Nephron (organoid): Measurements from ENCODE around the gene HDDC3.

Source experiments
- H3K27ac Mint-ChIP-seq, 3 experiments: 2 replicates each; pipeline ENCODE4 v1.8.0; 2020; ENCODE audit warnings: mixed read lengths in 3 of 3, mild to moderate bottlenecking in 2 of 3, moderate library complexity in 1 of 3
- H3K27me3 Mint-ChIP-seq: 2 replicates; pipeline ENCODE4 v1.8.0; 2021; ENCODE audit warnings: low read depth, mild to moderate bottlenecking, moderate library complexity, mixed read lengths
- H3K36me3 Mint-ChIP-seq: 2 replicates; pipeline ENCODE4 v1.8.0; 2020; ENCODE audit warnings: low read depth, mixed read lengths
- H3K4me1 Mint-ChIP-seq: 2 replicates; pipeline ENCODE4 v1.8.0; 2020; ENCODE audit warnings: mixed read lengths
- H3K4me3 Mint-ChIP-seq, 3 experiments: 2 replicates each; pipeline ENCODE4 v1.8.0; 2020; ENCODE audit warnings: mild to moderate bottlenecking in 3 of 3, mixed read lengths in 3 of 3, moderate library complexity in 2 of 3
- H3K9me3 Mint-ChIP-seq: 2 replicates; pipeline ENCODE4 v1.8.0; 2020; ENCODE audit warnings: mixed read lengths
- TF ChIP-seq, protein P1 (sequence below), 3 experiments: fragments of 200-600 bp; sonication (generic); IDR thresholded peaks; one replicate each; pipeline ENCODE4 v1.5.0; 2021; ENCODE audit warnings: antibody characterized with exemption in 3 of 3; ENCODE audit not compliant: unreplicated experiment in 3 of 3

HDDC3 gene

DNA sequence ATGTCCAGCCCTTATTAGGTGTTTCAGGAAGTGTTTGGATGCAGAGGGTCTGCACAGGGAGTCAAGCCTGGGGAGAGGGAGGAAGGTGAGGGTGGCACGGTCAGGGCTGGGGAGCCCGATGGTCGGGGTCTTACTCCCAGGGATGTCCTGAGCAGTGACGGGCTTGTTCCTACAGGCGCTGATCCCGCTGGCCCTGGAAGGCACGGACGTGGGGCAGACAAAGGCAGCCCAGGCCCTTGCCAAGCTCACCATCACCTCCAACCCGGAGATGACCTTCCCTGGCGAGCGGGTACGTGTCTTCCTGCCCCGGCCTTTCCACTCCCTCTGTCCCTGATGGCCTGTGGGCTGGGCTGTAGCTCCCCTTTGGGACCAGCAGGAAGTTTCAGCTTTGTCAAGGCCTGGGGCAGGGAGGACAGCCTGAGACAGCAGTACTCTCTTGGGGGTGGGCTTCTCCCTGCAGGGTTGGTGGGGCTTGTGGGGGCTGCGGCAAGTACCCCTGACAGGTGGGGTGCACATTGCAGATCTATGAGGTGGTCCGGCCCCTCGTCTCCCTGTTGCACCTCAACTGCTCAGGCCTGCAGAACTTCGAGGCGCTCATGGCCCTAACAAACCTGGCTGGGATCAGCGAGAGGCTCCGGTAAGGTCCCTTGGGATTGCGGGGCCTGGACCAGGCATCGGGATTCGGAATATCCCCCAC is 17.8 kb upstream of the HDDC3 start:
- no peaks in the 10 kb centered on the region for H3K27me3 Mint-ChIP-seq

DNA sequence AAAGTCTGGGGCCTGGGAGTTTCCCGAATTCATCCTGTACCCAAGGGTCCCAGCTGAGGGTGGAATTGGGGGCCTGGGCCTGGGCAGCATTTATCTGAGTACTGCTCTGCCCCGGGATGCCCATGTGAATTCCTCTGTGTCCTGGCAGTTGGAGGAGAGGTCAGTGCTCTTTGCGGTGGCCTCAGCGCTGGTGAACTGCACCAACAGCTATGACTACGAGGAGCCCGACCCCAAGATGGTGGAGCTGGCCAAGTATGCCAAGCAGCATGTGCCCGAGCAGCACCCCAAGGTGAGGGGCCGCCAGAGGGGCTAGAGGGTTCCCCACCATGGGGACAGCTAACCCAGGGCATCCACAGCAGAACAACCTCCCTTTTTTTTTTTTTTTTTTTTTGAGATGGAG is 16.2 kb upstream of the HDDC3 start:
- Mint-ChIP-seq H3K36me3 (peaks cover 50% of the 10 kb centered on the region), H3K4me1 (no peaks in the 10 kb centered on the region), H3K4me3 (no peak overlapping the region), H3K27me3 (no peaks in the 10 kb centered on the region), H3K27ac (no peak overlapping the region), H3K9me3 (no peaks in the 10 kb centered on the region)
- TF ChIP-seq, protein P1, sequence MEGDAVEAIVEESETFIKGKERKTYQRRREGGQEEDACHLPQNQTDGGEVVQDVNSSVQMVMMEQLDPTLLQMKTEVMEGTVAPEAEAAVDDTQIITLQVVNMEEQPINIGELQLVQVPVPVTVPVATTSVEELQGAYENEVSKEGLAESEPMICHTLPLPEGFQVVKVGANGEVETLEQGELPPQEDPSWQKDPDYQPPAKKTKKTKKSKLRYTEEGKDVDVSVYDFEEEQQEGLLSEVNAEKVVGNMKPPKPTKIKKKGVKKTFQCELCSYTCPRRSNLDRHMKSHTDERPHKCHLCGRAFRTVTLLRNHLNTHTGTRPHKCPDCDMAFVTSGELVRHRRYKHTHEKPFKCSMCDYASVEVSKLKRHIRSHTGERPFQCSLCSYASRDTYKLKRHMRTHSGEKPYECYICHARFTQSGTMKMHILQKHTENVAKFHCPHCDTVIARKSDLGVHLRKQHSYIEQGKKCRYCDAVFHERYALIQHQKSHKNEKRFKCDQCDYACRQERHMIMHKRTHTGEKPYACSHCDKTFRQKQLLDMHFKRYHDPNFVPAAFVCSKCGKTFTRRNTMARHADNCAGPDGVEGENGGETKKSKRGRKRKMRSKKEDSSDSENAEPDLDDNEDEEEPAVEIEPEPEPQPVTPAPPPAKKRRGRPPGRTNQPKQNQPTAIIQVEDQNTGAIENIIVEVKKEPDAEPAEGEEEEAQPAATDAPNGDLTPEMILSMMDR (IDR thresholded peaks at IDR 0.05; ENCODE audit: unreplicated experiment in 3 of 3) = no peak

More for the DNA sequence above, 17.8 kb upstream of the HDDC3 start:
- no peak overlapping the region for H3K4me3 Mint-ChIP-seq
- no peaks in the 10 kb centered on the region for H3K9me3 Mint-ChIP-seq
- TF ChIP-seq, protein P1 (IDR thresholded peaks at IDR 0.05; ENCODE audit: unreplicated experiment in 3 of 3) = no peak
- no peaks in the 10 kb centered on the region for H3K4me1 Mint-ChIP-seq
- peaks cover 47% of the 10 kb centered on the region for H3K36me3 Mint-ChIP-seq
- H3K27ac Mint-ChIP-seq = no peak overlapping the region

DNA sequence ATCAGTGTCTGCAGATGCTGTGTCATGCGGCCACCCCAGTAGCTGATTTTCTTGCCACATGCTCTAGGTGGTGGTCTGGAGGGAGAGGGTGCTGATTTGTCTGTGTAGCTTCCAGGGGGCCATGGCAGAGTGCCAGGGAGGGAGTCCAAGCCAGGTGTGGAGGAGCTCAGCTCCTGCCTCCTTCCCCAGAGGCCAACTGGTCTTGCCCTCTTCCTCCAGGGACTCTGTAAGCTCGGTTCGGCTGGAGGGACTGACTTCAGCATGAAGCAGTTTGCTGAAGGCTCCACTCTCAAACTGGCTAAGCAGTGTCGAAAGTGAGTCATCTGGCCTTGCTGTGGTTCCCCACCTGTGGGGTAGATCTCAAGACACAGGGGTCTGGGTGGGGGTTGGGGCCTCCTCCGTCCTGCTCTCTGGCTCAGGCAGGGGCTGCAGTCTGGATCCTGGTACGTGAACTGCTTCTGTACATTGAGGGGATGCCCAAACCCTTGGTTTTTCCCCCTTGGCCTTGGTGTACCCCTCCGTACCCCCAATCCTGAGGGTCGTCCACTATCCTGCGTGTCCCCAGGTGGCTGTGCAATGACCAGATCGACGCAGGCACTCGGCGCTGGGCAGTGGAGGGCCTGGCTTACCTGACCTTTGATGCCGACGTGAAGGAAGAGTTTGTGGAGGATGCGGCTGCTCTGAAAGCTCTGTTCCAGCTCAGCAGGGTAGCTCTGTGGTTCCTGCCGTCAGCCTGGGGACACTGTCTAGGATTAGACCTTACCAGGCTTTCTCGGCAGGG is 15.4 kb upstream of the HDDC3 start:
- peaks cover 53% of the 10 kb centered on the region for H3K36me3 Mint-ChIP-seq
- H3K4me3 Mint-ChIP-seq = no peak overlapping the region
- no peaks in the 10 kb centered on the region for H3K27me3 Mint-ChIP-seq
- TF ChIP-seq, protein P1 (IDR thresholded peaks at IDR 0.05; ENCODE audit: unreplicated experiment in 3 of 3) = no peak
- no peaks in the 10 kb centered on the region for H3K9me3 Mint-ChIP-seq
- no peaks in the 10 kb centered on the region for H3K4me1 Mint-ChIP-seq
- H3K27ac Mint-ChIP-seq = no peak overlapping the region

DNA sequence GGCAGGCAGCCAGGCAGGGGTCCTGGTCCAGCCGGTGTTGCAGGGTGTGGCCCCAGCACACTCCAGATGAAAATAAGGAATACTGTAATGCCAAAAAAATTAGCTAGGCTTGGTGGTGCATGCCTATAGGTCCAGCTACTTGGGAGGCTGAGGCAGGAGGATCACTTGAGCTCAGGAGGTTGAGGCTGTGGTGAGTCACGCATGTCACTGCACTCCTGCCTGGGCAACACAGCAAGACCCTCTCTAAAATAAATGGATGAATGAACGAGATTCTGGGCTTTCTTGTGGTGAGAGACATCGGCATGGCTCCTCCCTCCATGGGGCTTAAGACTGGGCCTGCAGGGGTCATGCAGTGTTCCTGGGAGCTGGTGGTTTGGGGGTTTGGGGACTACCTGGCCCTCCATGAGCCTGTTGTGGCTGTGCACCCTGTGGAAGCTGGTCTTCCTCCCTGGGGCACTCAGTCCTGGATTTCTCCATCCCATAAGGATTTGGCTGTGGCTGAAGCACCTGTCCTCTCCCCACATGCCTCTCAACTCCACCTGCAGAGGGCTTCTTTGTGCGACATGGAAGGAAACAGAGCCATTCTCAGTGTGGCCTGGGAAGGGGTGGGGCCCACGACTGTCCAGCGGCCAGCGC is 14.7 kb upstream of the HDDC3 start:
- Mint-ChIP-seq H3K27ac (no peak overlapping the region), H3K36me3 (peaks cover 53% of the 10 kb centered on the region), H3K4me1 (no peaks in the 10 kb centered on the region), H3K27me3 (no peaks in the 10 kb centered on the region), H3K9me3 (no peaks in the 10 kb centered on the region), H3K4me3 (no peak overlapping the region)
- TF ChIP-seq, protein P1 (IDR thresholded peaks at IDR 0.05; ENCODE audit: unreplicated experiment in 3 of 3) = no peak

DNA sequence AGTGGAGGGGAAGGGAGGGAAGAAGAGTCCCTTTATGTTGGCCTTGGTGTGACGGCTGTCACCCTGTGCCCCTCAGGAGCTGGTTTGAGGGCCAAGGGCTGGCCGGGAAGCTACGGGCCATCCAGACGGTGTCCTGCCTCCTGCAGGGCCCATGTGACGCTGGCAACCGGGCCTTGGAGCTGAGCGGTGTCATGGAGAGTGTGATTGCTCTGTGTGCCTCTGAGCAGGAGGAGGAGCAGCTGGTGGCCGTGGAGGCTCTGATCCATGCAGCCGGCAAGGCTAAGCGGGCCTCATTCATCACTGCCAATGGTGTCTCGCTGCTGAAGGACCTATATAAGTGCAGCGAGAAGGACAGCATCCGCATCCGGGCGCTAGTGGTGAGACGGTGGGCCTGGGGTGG is 14.2 kb upstream of the HDDC3 start:
- H3K9me3 Mint-ChIP-seq = no peaks in the 10 kb centered on the region
- peaks cover 51% of the 10 kb centered on the region for H3K36me3 Mint-ChIP-seq
- no peaks in the 10 kb centered on the region for H3K27me3 Mint-ChIP-seq
- H3K27ac Mint-ChIP-seq = no peak overlapping the region
- no peaks in the 10 kb centered on the region for H3K4me1 Mint-ChIP-seq
- TF ChIP-seq, protein P1 (IDR thresholded peaks at IDR 0.05; ENCODE audit: unreplicated experiment in 3 of 3) = no peak
- no peak overlapping the region for H3K4me3 Mint-ChIP-seq
